CD4-positive, alpha-beta T cell treated with Interleukin-10 for 1 hour (primary cell): ENCODE data around the gene SHF.

Source experiments
- DNase-seq: peaks from one replicate; pipeline ENCODE4 v3.0.0-alpha.2; 2020

The SHF gene

GRCh38 chr15:45199136-45199810, 11.5 kb upstream of the SHF start:
- peak; percentile 53 for DNase-seq

- DNase-seq = peak; percentile 99
Measured at GRCh38 chr15:45198337-45199135, 10.8 kb upstream of the SHF start.

GRCh38 chr15:45197512-45197911, 9.7 kb upstream of the SHF start:
- no peak for DNase-seq

GRCh38 chr15:45187578-45187893, 230 bp downstream of the SHF start:
- no peak for DNase-seq

- DNase-seq = no peak
Measured at GRCh38 chr15:45186771-45187577, 792 bp downstream of the SHF start.

- no peak for DNase-seq
Measured at GRCh38 chr15:45185903-45186770, 1.6 kb downstream of the SHF start.

DNA sequence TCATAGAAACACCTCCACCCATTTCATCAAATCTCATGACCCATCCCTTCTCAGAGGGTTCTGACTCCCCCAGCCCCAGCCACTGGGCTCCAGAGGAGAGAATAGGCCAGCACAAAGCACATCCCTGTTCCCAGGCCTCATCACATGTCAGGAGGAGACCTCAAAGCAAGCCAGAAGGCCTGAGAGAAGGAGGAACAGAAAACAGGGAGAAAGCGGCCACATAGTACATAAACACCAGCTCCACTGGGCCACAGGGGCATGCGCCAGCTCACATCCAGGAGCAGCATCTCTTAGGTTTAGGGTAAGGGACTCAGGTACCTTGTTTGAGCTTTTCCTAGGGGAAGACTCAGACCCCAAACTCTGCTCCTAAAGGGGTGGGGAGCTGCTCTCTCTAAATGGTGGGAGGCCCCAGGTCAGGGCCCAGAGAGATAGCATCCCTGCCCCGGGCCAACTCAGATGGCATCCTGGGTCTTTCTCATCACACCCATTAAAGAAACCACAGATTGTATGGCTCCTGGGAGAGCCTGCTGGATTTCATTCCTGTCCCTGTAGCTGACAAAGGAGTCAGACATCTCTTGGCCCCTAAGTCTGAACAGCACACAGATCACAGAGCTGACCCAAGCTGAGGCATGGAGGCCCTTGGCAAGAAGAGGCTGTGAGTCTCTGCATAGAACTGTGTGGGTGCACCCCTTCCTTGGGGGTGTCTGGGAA, 2.5 kb downstream of the SHF start:
- DNase-seq = no peak

- DNase-seq = no peak
Measured at GRCh38 chr15:45184562-45185041, 3.2 kb downstream of the SHF start.

DNA sequence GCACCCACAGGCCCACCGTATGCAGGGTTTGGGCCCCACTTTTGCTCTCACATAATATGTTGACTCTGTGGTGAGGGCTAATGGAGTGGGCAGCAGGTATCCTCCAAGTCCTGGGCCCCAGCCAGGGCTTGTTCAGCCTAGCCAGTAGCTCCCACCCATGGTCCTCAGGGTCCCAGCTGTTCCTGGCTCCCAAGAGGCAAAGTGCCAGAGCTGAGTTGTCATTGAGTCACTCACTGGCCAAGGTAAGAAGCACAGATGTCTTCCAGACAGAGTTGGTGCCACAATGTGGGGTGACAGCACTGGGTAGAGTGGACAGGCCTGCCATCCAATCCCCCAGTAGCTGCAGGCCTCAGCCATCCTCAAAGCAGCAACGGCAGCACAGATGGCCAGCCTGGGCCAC, 4.3 kb downstream of the SHF start:
- DNase-seq = no peak

DNA sequence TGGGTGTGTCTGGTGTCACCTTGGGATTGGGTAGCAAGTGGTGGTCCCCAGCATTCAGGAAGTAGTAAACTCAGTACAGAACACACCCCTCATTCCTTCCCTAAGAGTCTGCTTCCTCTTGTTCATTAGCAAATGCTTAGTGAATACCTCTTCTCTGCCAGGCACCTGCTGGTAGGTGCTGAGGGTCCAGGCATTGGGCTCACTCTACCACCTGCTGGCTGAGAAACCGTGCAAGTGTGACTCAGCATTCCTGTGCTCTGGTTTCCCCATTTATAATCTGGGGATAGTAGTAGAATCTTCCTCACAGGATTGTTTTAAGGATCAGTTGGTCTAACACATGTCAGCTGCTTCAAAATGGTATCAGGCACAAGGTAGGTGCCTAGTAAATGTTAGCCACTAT, 4.8 kb downstream of the SHF start:
- no peak for DNase-seq

GRCh38 chr15:45181491-45182285, 6.1 kb downstream of the SHF start:
- no peak for DNase-seq

- no peak for DNase-seq
Measured at GRCh38 chr15:45180648-45181436, 6.9 kb downstream of the SHF start.

- peak; percentile 24 for DNase-seq
Measured at GRCh38 chr15:45180201-45180600, 7.6 kb downstream of the SHF start.

DNA sequence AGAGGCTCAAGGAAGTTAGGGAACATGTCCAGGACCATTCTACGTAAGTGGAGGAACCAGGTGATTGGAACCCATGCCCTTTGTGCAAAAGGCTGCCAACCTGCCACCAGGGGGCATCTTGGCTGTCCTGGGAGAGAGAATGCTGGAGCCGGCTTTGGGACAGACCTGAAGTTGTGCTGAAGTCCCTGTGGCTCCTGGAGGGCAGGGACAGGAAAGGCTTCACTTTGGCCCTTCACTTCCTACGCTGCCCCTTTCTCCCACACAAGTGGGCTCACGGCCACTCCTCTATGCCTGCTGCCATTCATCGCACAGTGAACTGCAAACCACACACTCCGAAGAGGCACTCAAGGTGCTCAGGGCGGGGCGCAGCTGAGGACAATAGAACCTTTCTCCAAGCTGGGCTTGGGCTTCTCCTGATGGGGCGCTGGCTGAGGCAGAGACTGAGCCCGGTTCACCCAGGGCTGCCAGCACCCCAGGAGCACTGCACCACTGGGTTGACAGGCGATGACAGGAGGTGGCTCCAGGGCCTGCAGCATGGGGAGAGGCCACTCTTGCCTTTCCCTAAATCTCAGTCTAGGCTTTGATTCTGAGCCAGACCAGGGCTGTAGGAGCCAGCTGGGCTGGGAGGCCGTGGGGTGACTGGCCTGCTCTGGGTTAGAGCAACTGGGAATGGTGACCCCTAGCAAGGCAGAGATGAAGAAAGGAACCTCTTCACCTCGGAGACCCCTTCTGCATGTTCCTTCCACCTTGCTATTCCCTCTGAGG, 8.4 kb downstream of the SHF start:
- peak; percentile 62 for DNase-seq

DNA sequence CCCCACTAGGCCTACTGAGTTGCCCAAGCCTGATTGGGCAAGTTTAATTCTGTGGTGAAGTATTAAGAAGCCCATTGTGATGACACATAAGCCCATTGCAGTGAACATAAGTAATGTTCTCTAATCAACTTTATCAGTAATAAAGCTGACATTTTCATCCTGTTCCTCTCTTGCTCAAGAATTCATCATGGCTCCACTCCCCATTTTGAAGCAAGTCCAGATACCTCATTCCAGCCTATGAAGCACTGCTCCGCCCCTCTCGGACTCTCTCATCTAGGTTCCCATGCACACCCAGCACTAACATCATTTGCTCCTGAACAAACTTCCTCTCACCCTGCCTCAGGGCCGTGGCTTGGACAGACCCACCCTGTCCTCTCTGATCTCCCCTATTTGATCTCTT, 10.5 kb downstream of the SHF start:
- no peak for DNase-seq

DNA sequence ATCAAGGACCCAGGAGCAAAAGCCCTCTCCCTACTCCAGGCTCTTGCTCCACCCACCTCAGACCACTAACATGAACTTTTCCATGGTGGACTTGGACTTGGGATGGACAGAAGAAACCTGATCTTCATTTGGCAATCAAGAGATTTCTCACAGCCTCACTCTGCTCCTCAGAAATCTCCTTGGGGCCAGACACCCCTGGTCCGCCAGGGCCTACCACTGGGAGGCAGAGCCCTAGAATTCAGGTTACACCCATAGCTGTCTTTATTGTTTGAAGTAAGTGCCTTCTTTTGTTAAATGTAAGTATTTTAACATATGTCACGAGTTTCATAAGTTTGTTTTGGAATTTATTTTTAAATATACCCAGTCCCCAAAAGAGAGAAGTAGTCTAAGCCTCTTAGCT, 13.2 kb downstream of the SHF start:
- DNase-seq = no peak

GRCh38 chr15:45174069-45174468, 13.7 kb downstream of the SHF start:
- DNase-seq = no peak

- DNase-seq = no peak
Measured at GRCh38 chr15:45171912-45172311, 15.9 kb downstream of the SHF start.
